Measurements from ENCODE around the gene DRC3. TPM values are rescaled to one million over a fixed set of nuclear protein-coding genes. Genes with fewer than 3 reads are reported as not detected.

DRC3 gene
- total and polyA plus RNA-seq, 2 donors (not counting 1 experiment from before 2014, with no cell fraction given), result 0.17 TPM; not detected in 1

DNA sequence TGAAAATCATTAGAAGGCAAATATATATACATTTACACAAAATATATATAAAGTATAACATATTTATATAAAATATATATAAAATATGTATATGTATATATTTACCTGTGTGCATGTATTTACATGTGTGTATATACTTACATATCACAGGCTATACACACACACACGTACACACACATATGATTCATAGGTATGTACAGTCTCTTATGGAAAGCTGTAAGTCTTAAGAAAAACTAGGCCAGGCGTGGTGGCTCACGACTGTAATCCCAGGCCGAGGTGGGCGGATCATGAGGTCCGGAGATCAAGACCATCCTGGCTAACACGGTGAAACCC is 15.1 kb upstream of the DRC3 start:
- ChIA-PET CTCF (interaction anchor here (0.5 to 1.3 kb wide), 4 partner anchors 11 to 38 kb away, joined by 3 to 4 read pairs (median 3); no protein-coding TSS in a partner anchor), POLR2A (interaction anchor here (1.7 kb wide), 1 partner anchor 15 kb away, joined by 4 read pairs; the partner anchor contains the start of genes DRC3 and TOM1L2)
- H3K4me3 Mint-ChIP-seq, result no peak overlapping the region
- TF ChIP-seq EZH2 (IDR thresholded peaks at IDR 0.05; ENCODE audit: borderline replicate concordance, insufficient read depth, low read depth, low read length, poor library complexity, severe bottlenecking), result no peak
- TF ChIP-seq, protein P1, sequence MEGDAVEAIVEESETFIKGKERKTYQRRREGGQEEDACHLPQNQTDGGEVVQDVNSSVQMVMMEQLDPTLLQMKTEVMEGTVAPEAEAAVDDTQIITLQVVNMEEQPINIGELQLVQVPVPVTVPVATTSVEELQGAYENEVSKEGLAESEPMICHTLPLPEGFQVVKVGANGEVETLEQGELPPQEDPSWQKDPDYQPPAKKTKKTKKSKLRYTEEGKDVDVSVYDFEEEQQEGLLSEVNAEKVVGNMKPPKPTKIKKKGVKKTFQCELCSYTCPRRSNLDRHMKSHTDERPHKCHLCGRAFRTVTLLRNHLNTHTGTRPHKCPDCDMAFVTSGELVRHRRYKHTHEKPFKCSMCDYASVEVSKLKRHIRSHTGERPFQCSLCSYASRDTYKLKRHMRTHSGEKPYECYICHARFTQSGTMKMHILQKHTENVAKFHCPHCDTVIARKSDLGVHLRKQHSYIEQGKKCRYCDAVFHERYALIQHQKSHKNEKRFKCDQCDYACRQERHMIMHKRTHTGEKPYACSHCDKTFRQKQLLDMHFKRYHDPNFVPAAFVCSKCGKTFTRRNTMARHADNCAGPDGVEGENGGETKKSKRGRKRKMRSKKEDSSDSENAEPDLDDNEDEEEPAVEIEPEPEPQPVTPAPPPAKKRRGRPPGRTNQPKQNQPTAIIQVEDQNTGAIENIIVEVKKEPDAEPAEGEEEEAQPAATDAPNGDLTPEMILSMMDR (IDR thresholded peaks at IDR 0.05), result no peak
- Histone ChIP-seq H3K4me2 (replicated peaks; ENCODE audit: low read depth, low read length, poor library complexity, severe bottlenecking) (peak overlapping the region; percentile 50), H3K36me3 (replicated peaks in 1 of 2; ENCODE audit: control extremely low read depth in 1 of 2, control insufficient read depth in 1 of 2, extremely low read depth in 1 of 2, insufficient read depth in 2 of 2, low read length in 1 of 2) (peaks cover 1 to 4% of the 10 kb centered on the region in 2 experiments), H3K4me3 (ENCODE audit: control extremely low read depth in 1 of 5, extremely low read depth in 1 of 5, insufficient read depth in 1 of 5, low read depth in 2 of 5, low read length in 4 of 5) (no peak overlapping the region), H3K79me2 (ENCODE audit: control insufficient read depth, insufficient read depth, low read length) (peaks cover 64% of the 10 kb centered on the region), H3K9me3 (ENCODE audit: control extremely low read depth in 1 of 3, control insufficient read depth in 2 of 3, insufficient read depth in 1 of 3, low read length in 2 of 3) (no peaks in the 10 kb centered on the region), H3K27ac (ENCODE audit: low read length in 2 of 2) (peak overlapping the region in 1 of 2 donors; percentile 79), H4K20me1 (ENCODE audit: control insufficient read depth, insufficient read depth, low read length, poor library complexity, severe bottlenecking) (peaks cover 4% of the 10 kb centered on the region), H3K9ac (ENCODE audit: low read length) (no peak overlapping the region), H3K4me1 (ENCODE audit: control insufficient read depth in 2 of 2, insufficient read depth in 2 of 2, low read length in 2 of 2) (peaks cover 24 to 27% of the 10 kb centered on the region in 2 donors), H3K27me3 (replicated peaks in 1 of 4; ENCODE audit: control extremely low read depth in 1 of 4, control insufficient read depth in 3 of 4, insufficient read depth in 4 of 4, low read length in 3 of 4) (no peaks in the 10 kb centered on the region), H2AFZ (ENCODE audit: insufficient read depth, low read depth, low read length, poor library complexity, severe bottlenecking) (no peak overlapping the region)
- no peak for DNase-seq
- ATAC-seq (ENCODE audit: low read depth), result no peak
- peak overlapping the region; percentile 41 for H3K27ac Mint-ChIP-seq
- no CpG with 5 or more reads among the region's 7 CpGs for WGBS (ENCODE audit: insufficient coverage)
- H3K27me3 Mint-ChIP-seq, result no peaks in the 10 kb centered on the region
- no peaks in the 10 kb centered on the region for H3K9me3 Mint-ChIP-seq (ENCODE audit: insufficient read depth)
- peaks cover 43% of the 10 kb centered on the region for H3K4me1 Mint-ChIP-seq
- intact Hi-C loops (cut with micrococcal nuclease), result no loop called here

DNA sequence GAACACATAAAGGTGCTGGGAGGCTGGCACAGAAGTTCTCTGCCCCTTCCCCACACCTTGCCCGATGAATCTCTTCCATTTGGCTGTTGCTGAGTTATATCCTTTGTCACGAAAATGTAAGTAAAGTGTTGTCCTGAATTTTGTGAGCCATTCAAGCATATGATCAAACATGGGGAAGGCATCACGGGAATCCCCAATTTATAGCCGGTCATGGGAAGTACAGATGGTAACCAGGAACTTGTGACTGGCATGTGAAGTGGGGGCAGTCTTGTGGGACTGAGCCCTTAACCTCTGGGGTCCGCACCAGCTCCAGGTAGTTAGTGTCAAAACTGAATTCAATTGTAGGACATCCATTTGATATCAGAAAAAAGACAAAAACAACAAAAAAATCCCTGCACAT is 13.7 kb upstream of the DRC3 start:
- no peak for DNase-seq
- Histone ChIP-seq H2AFZ (ENCODE audit: insufficient read depth, low read depth, low read length, poor library complexity, severe bottlenecking) (peak overlapping the region; percentile 50), H3K4me1 (ENCODE audit: control insufficient read depth in 2 of 2, insufficient read depth in 2 of 2, low read length in 2 of 2) (peaks cover 24 to 27% of the 10 kb centered on the region in 2 donors), H4K20me1 (ENCODE audit: control insufficient read depth, insufficient read depth, low read length, poor library complexity, severe bottlenecking) (no peaks in the 10 kb centered on the region), H3K27ac (ENCODE audit: low read length in 2 of 2) (peak overlapping the region; percentile 35 to 79), H3K27me3 (replicated peaks in 1 of 4; ENCODE audit: control extremely low read depth in 1 of 4, control insufficient read depth in 3 of 4, insufficient read depth in 4 of 4, low read length in 3 of 4) (no peaks in the 10 kb centered on the region), H3K79me2 (ENCODE audit: control insufficient read depth, insufficient read depth, low read length) (peaks cover 66% of the 10 kb centered on the region), H3K4me2 (replicated peaks; ENCODE audit: low read depth, low read length, poor library complexity, severe bottlenecking) (peak overlapping the region; percentile 50), H3K36me3 (replicated peaks in 1 of 2; ENCODE audit: control extremely low read depth in 1 of 2, control insufficient read depth in 1 of 2, extremely low read depth in 1 of 2, insufficient read depth in 2 of 2, low read length in 1 of 2) (peaks cover 1 to 4% of the 10 kb centered on the region in 2 experiments), H3K9me3 (ENCODE audit: control extremely low read depth in 1 of 3, control insufficient read depth in 2 of 3, insufficient read depth in 1 of 3, low read length in 2 of 3) (no peaks in the 10 kb centered on the region), H3K9ac (ENCODE audit: low read length) (peak overlapping the region; percentile 44), H3K4me3 (ENCODE audit: control extremely low read depth in 1 of 5, extremely low read depth in 1 of 5, insufficient read depth in 1 of 5, low read depth in 2 of 5, low read length in 4 of 5) (no peak overlapping the region)
- ChIA-PET CTCF (no interaction called here), POLR2A (interaction anchor here (1.7 kb wide), 1 partner anchor 13 kb away, joined by 4 read pairs; the partner anchor contains the start of genes DRC3 and TOM1L2)
- Mint-ChIP-seq H3K27me3 (no peaks in the 10 kb centered on the region), H3K4me1 (peaks cover 47% of the 10 kb centered on the region), H3K4me3 (peak overlapping the region; percentile 68), H3K9me3 (ENCODE audit: insufficient read depth) (no peaks in the 10 kb centered on the region), H3K27ac (peak overlapping the region; percentile 73)
- no peak for ATAC-seq (ENCODE audit: low read depth)
- TF ChIP-seq, protein P1 (IDR thresholded peaks at IDR 0.05), result no peak
- whole genome bisulfite sequencing (ENCODE audit: insufficient coverage), result 80% methylated on average over 4 of the region's 5 CpGs
- intact Hi-C loops (cut with micrococcal nuclease), result no loop called here

Measured in B cell (primary cell).